HG02798 (cell line): ENCODE measurements around the gene ZBTB3.
"Not testable (repeated sequence)": the region's sequence is repeated elsewhere in the genome, so short reads cannot be mapped to it uniquely, and the experiment has no call there.

Experiments
- ATAC-seq: cut with Tn5 transposase; IDR thresholded peaks from one replicate; pipeline ENCODE4 v1.9.1; 2021; ENCODE audit warnings: mild to moderate bottlenecking; ENCODE audit not compliant: unreplicated experiment, poor library complexity

The ZBTB3 gene

DNA sequence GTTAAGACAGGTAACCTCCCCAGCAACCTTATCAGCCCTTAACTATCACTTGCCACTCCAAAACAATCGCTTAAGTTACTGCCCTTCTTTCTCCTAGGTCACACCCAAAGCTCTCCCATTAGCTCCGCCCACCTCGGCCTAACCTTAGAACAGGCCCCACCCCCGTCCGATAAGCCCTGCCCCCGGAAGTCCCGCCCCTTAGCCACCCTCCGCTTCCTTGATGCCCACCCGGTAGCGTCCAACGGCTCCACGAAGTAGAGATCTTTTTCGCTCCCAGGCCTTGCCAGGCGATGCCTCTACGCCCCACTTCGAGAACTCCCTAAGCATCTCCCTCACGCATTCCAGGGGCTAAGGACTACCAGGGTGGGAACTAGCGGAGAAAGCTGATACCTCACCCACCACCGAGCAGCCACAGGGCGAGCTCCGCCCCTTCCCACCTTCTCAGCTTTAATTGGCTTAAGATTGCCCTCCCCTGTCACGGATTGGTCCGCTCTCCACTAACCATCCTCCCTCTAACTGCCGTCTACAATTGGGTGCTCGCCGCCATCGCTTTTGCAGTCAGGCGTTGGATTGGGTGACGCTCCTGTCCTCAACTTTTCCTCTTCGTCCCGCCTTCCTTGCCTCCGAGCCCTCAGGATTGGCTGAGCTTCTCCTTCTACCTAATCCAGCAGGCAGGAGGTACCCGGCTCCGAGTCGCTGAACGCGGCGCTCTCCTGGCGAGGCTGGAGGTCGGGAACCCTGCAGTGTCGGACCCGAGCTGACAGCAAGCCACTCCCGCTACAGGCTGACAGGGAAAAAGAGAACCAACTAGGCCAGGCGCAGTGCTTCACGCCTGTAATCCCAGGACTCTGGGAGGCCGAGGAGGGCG, at the start of gene ZBTB3:
ZBTB3 (minus strand) TSS at position 425 of the 868 bp plus-strand sequence. CDS start 496 bp downstream, outside the sequence.
- ATAC-seq = peak; percentile 96

- ATAC-seq = no peak
These were observed 47.1 kb upstream of the ZBTB3 start for GRCh38 chr11:62801071-62801470.

DNA sequence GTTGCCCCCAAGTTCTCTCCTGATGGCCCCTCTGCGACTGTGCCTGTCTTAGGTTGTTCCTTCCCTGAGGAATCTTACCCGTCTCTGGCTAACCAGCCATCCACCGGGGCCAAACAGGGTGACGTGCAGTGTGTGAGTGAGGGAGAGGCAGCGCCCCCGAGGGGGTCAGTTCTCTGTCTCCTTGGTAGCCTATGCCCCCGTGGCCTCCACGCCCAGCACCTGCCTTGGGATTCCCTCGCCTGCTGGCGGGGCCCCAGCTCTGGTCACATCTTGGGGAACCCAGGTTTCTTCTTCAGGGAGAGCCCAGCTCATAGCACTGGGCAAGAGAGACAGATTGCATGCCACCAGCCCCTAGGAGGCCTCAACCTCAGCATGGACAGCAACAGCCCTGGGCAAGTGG, 45.5 kb upstream of the ZBTB3 start:
- no peak for ATAC-seq

DNA sequence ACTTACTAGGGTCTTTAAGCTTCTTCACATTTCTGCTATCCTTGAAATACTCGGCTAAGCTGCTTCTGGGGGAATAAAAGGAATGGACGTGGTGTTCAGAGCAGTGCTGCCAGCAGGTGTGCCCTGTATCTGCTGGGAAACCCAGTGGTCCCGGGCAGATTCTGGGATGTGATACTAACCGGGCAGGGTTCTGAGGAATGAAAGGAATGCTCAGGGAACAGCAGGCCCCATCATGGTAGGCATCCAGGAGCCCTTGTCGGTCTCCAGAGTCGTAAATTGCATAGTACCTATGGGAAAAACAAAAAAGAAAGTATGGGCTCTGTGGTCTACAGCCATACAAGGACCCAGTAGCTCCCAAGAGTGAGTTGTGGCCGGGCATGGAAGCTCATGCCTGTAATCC, 42.3 kb upstream of the ZBTB3 start:
- ATAC-seq = no peak

DNA sequence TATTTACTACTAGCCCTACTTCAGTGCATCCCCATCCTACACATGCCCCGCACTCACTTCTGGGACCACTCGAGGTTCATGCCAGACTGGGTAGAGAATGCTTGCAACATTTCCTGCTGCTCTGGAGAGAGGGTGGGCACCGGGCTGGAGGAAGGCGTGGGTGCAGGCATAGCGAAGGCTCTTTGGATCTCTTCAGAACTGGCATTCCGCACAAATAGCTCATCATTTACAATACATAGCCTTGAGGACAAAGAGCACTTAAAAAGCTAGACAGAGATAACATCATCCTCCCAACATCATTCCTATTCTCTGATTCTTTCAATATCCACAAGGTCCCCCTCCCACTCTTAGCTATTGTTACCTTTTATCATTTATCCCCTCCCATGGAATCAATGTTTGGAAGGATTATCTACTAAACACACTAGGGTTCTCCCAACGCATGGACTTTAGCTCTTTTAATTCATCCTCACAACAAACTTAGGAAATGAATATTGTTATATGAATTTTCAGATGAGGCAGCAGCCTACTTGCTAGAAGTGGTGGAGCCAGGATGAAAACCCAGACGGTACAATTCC, 40.3 kb upstream of the ZBTB3 start:
- no peak for ATAC-seq

DNA sequence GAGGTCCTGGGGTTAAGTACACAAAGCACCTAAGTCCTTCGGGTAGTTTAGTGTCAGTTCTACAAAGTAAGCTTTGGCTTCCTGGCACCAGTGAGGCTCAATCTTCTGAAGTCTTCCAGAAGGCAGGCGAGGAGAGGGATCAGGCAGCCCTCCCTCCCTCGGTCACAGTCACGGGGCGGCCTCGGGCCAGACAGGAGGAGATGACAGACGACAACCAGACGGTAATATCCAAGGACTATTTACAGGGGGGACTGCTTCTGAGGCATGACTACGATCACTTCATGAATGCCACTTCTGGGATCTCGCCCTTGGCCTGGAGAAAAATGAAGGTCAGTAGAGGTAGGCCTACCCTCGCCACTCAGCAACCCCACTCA, 38.2 kb upstream of the ZBTB3 start:
- no peak for ATAC-seq

DNA sequence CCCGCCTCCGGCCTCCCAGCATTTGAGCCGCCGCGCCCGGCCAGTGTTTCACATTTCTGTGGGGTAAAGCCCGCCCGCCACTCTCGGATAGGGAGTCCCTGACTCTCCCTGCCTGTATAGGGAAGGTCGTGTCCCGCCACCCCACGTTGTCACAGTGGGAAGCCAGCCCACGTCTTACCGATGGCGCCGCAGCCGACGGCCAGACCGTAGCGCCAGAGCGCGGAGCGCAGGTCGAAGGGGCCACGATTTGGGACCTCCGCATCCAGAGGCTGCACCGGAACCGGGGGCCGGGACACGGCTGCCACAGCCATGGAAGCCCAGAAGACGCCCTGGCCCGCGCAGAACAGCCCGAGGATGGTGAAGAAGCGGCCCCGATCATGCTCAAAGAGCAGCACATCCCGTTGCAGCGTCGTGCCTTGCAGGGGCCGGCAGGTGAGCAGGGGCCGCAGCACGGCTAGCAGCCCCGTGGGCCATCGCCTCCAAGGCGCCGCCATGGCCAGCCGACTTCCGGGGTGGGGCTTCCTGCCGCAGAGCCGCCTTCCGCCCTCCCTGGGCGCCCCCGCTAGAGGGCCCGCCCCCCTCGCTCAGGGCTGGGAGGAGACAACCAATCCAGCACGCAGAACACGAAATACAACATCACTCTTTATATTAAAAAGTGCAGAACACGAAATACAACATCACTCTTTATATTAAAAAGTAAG, 37.7 kb upstream of the ZBTB3 start, which contains the start of gene TMEM223:
TMEM223 (minus strand) TSS at position 506 of the 701 bp plus-strand sequence; CDS start at position 494, 12 bp downstream.
- ATAC-seq = peak; percentile 73

DNA sequence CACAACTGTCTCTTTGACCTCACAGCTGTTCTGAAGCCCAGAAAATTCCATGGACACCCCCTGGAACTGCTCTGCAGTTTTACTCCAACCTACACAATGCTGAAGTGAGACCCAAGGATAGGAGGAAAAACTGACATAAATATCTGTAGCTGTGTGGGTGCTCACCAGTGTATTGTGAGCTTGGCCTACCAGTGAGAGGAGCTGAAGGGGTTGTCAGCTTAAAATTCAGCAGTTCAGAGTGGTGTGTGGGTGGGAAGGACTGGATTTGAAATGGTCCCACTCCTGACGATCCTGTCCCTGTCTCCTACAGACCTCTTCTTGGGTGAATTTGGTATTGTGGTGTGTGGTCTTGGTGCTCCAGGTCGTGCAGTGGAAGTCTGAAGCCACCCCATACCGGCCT, 35.6 kb upstream of the ZBTB3 start:
- no peak for ATAC-seq

DNA sequence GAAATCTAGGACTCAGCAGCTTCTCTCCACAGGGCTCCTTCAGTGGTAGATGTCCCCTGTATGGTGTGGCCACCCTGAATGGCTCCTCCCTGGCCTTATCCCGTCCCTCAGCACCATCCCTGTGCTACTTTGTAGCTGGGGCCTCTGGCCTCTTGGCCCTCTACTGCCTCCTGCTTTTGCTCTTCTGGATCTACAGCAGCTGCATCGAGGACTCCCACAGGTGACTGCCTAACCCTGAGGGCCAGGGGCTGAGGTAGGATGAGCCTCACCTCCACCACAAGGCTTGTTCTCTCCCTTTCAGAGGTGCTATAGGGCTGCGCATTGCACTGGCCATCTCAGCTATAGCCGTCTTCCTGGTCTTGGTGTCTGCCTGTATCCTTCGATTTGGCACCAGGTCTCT, 35.0 kb upstream of the ZBTB3 start:
- ATAC-seq = no peak

- ATAC-seq = peak; percentile 67
These were observed 33.2 kb upstream of the ZBTB3 start, which contains the start of gene TMEM179B for GRCh38 chr11:62787005-62787759. Gene TMEM179B, plus strand, starts transcription at chr11:62787402. Its CDS starts 30 bp downstream, at chr11:62787432.

GRCh38 chr11:62786318-62787004, 32.5 kb upstream of the ZBTB3 start:
- peak; percentile 76 for ATAC-seq

- ATAC-seq = no peak
These were observed 28.8 kb upstream of the ZBTB3 start for GRCh38 chr11:62782753-62783152.

GRCh38 chr11:62778441-62778840, 24.5 kb upstream of the ZBTB3 start:
- ATAC-seq = no peak

- no peak for ATAC-seq
These were observed 23.4 kb upstream of the ZBTB3 start for GRCh38 chr11:62777389-62777788.

DNA sequence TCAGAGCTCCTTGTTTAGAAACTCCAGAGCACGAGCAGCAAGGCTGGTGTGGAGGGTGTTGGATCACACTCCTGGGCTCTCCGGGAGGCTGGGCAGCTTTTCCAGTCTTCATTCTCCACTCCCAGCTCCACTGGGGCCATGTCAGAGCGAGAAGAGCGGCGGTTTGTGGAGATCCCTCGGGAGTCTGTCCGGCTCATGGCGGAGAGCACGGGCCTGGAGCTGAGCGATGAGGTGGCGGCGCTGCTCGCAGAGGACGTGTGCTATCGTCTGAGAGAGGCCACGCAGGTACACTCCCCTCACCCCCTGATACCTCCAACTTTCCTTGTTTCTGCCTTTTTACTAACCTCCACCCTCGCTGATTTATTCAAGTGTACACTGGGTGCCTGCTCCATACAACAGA, 21.7 kb upstream of the ZBTB3 start:
- no peak for ATAC-seq

- no peak for ATAC-seq
These were observed 20.4 kb upstream of the ZBTB3 start for GRCh38 chr11:62774407-62774806.

DNA sequence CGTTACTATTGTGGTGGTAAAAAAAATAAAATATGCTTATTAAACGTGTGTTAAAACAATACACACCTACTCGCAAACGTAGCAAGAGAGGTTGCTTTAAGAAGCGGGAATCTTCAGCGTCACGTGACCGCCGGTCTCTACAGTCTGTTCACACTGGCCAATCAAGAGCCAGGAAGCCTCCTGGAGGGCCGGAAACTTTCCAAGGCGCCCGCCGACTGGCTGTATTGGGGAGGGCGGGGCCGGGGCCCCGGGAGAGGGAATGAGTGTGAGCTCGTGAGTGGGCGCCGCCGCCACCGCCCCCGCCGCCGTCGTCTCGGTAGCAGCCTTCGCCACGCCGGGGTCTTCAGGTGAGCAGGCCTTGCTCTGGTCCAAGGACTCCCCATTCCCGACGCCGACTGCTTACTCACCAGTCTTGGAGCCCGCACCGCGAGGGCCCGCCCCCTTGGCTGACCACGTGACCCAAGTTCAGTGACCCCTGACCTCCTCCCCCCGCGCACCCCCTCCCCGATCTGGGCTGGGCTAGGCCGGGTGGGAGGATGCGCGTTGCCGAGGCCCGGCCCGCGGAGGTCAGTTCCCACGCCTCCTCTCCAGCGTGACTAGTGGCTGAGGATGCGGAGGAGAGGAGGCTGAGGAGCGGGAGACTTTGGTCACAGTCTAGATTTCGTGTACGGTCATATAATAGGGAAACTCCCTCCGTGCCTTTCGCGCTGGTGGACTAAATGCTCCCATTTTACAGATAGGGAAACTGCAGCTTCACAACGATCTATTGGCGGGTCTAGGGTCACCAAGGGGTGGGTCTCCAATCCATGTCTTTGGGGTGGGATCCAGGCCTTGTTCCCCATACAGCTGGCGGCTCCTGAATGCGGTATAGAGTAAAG, 17.4 kb upstream of the ZBTB3 start, which contains the start of gene TAF6L:
TAF6L (plus strand) TSS at position 253 of the 878 bp plus-strand sequence. CDS start 4,388 bp downstream, outside the sequence.
- ATAC-seq = peak; percentile 88

DNA sequence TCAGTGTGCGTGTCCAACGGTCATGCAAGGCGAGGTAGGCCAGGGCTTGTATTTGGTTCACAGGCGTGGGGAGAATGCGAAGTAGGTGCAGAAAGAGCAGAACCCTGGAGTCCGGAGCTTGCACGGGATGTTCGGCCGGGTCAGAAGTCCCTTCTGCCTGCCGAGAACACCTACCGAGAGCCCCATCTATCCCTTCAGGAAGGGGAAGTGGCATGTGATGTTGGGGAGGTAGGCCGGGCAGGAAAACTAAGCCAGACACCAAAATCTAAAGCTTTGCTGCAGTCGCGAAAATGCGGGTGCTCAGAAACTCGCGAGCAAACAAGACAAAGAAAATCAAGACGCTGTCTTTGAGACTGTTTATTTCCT, 16.8 kb upstream of the ZBTB3 start:
- no peak for ATAC-seq

DNA sequence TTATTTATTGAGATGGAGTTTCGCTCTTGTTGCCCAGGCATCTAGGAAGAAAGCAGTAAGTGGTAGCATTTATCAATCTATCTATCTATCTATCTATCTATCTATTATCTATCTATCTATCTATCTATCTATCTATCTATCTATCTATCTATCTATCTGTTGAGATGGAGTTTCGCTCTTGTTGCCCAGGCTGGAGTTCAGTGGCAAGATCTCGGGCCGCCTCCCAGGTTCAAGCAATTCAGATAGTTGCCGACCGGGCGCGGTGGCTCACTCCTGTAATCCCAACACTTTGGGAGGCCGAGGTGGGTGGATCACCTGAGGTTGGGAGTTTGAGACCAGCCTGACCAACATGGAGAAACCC, 6.9 kb upstream of the ZBTB3 start:
- ATAC-seq = not testable (repeated sequence)
